NCI-H510A treated with DMSO at 0.1 percent for 48 hours (cell line): ENCODE data around the gene MARK3.

Experiments used
- DNase-seq: peaks from one replicate; lab custom pipeline; 2025; lab: John Stamatoyannopoulos, UW

The MARK3 gene

DNA sequence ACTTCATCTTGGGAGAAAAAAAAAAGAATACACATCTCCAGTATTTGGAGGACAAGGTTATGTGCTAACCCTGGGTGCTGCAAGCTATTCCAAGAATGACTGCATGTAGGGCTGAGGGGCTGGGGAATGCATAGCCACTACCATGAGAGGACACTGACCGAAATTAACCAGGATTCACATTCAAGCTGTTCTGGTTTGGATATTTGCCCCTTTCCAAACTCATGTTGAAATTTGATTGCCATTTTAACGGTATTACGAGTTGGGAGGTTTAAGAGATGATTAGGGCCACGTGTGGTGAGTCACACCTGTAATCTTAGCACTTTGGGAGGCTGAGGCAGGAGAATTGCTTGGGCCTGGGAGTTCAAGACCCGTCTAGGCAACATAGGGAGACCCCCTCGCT, 18.5 kb upstream of the MARK3 start:
- DNase-seq, result no peak

DNA sequence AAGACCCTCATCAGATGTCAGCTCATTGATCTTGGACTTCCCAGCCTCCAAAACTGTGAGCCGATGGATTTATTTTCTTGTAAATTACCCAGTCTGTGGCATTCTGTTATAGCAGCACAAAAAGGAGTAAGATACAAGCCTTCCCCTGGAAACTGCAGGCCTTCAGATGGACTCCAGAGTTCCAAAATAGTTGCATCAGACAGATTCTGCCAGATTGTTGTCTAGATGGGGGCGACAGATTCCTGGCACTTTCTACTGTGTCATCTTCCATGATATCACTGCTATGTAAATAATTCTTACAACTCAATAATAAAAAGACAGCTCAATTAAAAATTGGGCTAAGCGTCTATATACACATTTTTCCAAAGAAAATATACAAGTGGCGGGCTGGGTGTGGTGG, 17.2 kb upstream of the MARK3 start:
- no peak for DNase-seq

- no peak for DNase-seq
These were observed 15.1 kb upstream of the MARK3 start for GRCh38 chr14:103370087-103370486.

DNA sequence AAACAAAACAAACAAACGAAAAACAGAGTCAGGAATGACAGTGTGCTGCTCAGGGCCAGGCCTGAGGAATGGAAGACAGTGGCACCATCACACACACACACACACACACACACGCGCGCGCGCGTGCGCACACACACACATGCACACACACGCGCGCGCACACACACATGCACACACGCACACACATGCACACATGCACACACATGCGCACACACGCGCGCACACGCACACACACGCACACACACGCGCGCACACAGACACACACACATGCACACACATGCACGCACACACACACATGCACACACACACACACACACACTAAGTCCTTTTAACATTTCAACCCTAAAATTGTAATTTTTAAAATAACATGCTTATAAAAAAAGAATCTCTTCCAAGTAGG, 13.2 kb upstream of the MARK3 start:
- no peak for DNase-seq

DNA sequence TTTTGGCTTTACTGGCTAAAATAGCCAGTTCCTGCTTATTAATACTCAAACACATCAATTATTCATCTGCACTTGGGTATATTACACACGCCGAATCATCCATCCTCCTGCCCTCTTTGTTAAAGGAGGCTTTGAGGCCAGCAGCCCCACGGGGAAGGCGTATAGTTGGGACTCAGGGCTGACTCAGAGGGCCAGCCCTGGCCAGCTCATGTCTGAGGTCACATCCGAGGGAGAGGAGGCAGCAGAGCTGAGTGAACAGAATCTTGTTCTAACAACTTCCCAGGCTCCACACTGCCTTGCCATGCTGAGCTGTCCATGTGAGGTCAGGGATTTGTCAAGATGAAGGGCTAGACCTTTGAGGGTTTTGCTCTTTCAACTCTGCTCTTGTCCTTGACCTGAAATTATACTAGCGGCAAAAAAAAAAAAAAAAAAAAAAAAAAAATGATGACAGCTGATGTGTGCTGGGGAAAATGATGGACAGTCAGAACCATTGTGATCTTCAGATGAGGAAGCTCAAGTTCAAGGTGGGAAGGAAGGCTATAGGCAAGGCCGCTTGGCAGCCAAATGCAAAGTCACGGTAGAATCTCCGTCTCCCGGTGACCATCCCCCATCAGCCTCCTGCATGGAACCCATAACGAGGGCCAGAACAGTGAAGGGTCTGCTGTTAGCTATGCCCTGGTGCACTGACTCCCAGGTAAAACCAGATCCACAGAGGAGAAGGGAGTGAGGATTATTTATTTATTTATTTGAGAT, 12.5 kb upstream of the MARK3 start:
- DNase-seq, result no peak

DNA sequence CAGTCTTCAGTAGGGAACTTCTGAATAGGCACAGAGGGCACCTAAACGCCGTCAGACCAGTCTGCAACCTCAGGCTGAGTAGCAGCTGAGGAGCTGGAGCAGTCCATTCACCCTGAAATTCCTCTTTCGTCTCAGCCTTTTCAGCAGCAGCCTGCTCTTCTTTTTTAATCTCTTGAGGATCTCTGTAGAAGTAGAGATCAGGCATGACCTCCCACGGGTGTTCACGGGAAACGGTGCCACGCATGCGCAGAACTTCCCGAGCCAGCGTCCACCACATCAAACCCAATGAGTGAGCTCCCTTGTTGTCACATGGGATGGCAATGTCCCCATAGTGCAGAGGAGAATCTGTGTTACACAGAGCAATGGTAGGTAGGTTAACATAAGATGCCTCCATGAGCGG, 11.1 kb upstream of the MARK3 start:
- DNase-seq, result no peak

DNA sequence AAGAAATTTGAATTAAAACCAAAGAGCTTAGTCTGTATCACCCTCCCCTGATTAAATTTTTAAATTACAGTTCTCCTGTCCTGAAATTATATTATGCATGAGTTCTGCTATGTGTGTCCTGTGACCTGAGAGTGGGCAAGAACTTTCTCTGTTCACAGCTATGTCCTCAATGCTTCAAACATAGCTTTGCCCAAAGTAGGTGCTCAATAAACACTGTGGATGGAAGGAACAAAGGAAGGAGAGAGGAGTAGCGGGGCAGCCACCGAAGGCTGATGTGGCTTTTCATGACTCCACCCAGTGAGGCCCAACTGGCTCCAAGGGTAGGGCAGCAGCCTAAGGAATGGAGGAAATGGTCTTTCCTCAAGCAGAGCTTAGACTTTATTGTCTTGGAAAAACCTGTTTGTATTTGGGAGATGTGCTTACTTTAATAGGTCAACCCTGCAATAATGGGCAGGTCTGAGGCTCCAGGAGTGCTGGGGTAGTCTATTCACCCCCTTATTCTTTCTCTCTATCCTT, 7.6 kb upstream of the MARK3 start:
- DNase-seq, result no peak

DNA sequence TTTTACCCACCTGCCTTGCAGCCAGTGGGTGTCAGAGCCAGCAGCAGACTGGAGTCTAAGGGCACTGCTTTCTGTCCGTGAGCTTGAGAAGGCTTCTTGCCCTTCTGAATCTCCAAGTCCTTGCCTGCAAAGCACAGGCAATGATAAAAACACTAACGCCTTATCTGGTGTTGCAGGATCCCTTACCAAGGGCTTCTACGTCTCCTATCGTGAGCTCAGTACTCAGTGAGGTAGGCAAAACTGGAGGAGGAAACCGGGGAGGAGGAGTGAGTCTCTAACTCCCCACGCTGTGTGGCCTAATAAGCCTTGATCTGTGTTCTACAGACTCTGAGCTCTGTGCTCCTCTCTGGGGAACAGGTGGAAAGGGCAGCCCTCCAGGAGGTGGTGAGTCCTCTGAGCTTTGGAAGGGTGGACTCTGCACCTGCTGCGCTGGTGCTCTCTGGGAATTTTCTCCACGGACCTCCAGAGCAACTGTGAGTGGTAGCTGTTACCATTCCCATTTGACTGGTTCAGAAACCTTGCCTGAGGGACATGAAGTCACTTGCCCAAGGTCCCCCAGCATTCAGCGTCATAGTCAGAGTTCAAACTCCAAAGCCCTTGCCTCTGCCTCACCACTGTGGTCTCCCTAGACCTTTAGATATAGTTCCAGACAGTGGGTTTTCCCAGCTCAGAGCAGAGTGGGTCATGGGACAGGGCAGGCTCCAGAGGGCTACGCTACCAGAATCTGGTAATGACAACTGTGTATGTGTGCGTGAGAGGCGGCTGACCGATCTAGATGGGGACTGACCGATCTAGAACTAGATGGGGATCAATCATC, 7.0 kb upstream of the MARK3 start:
- DNase-seq, result no peak

DNA sequence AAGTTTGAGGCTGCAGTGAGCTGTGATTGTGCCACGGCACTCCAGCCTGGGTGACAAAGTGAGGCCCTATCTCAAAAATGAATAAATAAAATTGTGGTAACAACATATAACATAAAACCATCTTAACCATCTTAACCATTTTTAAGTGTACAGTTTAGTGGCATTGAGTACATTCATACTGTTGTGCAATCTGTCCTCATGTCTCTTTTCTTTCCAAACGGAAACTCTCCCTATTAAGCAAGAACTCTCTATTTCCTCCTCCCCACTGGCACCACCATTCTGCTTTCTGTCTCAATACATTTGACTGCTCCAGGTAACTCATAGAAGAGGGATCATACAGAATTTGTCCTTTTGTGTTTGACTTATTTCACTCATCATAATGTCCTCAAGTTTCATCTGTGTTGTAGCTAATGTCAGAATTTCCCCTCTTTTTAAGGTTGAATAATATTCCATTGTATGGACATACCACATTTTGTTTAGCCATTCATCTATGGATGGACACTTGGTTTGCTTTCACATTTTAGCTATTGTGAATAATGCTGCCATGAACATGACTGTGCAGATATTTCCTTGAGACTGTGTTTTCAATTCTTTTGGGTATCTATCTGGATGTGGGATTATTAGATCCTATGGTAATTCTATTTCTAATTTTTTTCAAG, 4.4 kb upstream of the MARK3 start:
- DNase-seq, result no peak

DNA sequence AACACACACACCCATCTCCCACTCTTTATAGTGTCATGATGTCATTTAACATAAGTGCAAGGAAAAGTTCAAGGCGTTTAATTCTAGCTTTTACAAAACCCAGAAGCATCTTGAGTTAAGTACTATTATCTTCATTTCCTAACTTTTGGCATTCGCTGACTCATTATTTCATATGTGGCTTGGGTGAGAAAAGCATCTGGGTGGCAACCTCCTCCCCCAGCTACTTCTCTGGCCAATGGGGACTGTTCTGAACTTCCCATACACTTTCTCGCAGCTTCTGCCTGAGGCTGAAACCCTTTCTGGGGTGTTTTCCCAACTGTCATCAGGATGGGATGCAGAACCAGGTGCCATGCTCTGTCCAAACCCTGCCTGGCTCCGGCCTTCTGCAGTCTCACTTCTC, 2.8 kb upstream of the MARK3 start:
- no peak for DNase-seq

DNA sequence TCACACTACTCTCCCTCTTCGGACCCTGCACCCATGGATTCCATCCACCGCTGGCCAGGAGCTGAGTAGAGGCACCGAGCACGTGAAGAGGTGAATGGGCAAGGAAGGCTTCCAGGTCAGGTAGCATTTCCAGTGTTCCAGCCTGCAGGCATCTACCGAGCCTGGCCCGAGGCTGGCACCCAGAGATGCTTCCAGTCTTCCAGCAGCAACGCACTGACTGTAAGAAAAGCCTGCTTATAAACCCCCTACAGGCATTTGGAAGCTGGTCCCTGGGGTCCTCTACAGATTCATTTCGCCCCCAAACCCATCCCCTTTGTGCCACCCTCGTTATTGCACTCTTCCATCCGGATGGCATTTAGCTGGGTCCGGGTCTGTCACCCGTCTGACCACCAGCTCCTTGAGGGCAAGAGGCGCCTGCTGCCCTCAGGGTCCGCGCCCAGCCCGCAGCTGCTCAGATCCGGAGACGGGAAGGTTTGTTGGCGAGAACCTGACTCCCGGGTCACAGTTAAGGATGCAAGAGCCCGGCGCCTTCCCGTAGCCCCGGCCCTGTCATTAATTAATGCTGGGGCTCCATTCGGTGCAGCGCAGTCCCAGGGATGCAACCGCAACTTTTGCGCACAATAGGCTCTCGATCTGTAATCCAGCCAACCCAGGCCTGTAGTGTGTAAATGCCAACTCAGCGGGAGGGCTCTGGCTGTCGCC, 614 bp upstream of the MARK3 start:
- DNase-seq, result no peak

- peak; percentile 21 for DNase-seq
These were observed 906 bp downstream of the MARK3 start for GRCh38 chr14:103385929-103386712.

- no peak for DNase-seq
These were observed 1.6 kb downstream of the MARK3 start for GRCh38 chr14:103386713-103387329.

- no peak for DNase-seq
These were observed 3.4 kb downstream of the MARK3 start for GRCh38 chr14:103388664-103389063.

DNA sequence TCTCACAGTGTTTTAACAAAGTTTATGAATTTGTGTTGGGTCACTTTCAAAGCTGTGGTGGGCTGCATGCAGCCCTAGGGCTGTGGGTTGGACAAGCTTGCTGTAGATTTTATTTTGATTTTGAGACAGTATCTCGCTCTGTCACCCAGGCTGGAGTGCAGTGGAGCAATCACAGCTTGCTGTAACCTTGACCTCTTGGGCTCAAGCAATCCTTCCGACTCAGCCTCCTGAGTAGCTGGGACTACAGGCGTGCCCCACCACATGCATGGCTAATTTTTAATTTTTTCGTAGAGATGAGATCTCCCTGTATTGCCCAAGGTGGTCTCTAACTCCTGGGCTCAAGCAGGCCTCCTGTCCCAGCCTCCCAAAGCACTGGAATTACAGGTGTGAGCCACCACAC, 5.4 kb downstream of the MARK3 start:
- DNase-seq, result no peak

GRCh38 chr14:103391048-103391447, 5.8 kb downstream of the MARK3 start:
- peak; percentile 52 for DNase-seq

DNA sequence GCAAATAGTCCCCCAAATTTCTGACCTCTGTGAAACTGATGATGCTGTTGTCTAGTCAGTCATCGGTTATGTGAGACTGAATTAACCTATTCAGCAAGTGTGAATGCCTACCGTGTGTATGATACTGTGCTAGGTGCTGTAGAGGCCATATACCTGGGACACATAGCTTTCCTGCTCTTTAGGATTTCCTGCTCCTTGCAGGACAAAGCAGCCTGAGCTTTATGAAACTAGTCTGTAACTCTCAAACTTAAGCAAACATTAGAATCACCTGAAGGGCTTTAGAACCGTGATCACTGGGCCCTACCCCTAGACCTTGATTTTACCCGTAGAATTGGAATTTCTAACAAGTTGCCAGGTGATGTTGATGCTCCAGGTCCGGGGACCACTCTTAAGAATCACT, 6.9 kb downstream of the MARK3 start:
- DNase-seq, result no peak

- DNase-seq, result no peak
These were observed 7.4 kb downstream of the MARK3 start for GRCh38 chr14:103392572-103392971.

- DNase-seq, result no peak
These were observed 7.9 kb downstream of the MARK3 start for GRCh38 chr14:103393070-103393469.

DNA sequence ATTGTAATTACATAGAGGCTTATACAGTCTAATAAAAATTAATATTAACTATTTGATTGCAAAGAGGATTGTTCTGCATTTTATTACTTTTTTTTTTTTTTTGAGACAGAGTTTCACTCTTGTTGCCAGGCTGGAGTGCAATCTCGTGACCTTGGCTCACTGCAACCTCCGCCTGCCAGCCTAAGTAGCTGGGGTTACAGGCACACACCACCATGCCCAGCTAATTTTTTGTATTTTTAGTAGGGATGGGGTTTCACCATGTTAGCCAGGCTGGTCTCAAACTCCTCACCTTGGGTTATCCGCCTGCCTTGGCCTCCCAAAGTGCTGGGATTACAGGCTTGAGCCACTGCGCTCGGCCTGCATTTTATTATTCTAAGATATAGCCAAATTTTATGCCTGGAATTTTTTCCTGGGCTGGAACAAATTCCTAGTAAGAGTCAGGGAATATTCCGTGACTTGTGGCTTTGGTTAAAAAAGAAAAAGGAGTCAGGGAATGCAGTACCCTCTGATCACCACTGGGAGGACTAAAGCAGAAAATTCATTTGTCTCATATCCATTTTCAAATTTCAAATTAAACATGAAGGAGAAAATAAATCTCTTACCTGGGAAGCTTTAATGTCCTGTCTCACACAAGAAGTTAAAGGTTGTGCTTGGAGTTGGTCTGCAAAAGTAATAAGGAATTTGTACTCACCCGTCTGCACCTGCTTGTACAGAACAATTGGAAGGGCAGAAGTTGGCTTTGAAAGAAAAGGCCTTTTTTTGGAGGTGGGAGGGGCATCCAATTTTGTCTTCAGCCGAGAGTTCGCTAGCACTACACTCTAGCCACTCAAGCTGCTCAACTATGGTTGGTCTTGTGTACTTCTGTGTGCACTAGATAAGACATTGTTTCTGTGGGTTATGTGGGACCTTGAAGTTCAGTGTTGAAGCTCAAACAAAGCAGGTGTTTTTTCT, 8.7 kb downstream of the MARK3 start:
- DNase-seq, result peak; percentile 25
